Measurements from ENCODE around the gene INAFM2.

INAFM2 gene

DNA sequence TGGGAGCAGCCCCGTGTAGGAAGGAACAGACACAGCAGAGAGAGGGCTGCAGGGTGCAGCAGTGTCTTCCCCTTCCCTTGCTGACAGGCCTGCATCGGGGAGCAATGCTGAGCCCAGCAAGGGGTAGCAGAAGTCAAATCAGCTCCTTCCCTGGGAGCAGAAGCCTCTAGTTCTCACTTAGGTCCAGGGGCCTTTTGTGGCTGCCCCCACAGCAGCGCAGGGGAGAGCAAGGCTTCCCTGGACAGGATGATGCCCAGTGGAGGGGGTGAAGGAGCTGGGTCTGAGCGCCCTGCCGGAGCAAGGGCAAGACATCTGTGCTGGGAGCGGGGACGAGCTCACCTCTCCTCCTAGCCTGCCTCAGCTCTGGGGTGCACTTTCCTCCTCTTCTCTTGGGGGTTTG lies 16.6 kb upstream of the INAFM2 start:
- no peak for DNase-seq (ENCODE audit: low spot score)

DNA sequence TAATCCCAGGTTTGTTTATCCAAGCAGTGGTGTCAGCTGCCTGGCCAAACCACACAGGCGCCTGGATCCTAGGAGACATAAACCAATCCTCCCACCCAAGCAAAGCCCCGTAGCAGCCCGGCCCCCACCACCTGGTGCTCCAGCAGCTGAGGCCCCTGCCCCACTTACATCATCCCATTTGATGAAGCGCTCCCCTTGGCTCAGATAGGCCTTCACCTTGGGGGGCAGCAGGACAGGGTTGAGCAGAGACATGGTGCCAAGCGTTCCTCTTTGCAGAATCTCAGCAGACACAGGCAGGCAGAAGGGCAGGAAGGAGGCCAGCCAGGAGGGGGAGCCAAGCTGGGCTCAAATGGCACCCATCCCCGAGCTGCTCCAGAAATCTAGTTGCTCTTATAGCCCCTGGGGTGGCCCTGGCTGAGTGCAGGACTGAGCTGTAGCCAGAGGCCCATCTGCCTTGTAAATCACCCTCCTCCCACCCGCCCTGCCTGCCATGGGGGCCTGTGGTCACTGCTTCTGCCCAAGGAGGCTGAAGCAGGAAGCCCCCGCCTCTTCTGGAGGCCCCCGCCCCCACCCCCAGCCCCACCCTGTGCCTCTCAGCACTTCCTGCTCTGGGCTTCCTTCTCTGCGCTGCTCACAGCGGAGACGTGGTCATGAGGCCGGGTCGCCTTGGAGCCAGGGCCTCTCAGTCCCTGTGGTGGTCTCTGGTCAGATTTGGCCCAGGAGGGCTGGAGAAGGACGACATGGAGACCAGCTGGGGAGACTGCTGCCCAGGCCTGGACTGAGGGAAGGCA lies 15.9 kb upstream of the INAFM2 start, which contains the start of gene PLCB2:
TSS of gene PLCB2 (minus strand) at position 515 of the 791 bp plus-strand sequence. CDS start at position 252, 263 bp downstream.
- DNase-seq (ENCODE audit: low spot score): no peak

DNA sequence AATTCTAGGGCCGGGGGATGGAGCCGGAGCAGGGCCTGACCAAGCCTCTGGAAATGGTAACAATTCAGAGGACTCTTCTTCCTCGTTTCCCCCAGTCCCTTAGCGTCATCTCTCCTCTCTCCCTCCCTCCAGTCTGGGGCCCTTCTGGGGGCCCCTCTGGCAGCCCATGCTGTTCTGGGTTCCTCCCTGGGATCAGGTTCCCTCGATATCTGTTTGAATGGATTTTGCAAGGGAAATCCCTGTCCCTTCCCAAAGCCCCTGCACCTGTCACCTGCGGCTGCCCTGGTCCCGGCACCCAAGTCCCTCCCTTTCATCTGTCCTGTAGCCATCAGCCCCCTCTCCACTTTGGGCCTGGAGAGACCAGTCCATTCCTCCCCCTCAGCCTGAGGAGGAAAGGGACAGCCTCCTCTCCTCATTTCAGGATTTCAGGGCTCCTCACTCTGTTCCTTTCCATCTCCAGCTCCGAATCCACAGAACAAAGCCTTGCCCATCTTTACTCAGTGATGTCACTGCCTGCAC lies 14.1 kb upstream of the INAFM2 start:
- DNase-seq (ENCODE audit: low spot score): no peak

DNA sequence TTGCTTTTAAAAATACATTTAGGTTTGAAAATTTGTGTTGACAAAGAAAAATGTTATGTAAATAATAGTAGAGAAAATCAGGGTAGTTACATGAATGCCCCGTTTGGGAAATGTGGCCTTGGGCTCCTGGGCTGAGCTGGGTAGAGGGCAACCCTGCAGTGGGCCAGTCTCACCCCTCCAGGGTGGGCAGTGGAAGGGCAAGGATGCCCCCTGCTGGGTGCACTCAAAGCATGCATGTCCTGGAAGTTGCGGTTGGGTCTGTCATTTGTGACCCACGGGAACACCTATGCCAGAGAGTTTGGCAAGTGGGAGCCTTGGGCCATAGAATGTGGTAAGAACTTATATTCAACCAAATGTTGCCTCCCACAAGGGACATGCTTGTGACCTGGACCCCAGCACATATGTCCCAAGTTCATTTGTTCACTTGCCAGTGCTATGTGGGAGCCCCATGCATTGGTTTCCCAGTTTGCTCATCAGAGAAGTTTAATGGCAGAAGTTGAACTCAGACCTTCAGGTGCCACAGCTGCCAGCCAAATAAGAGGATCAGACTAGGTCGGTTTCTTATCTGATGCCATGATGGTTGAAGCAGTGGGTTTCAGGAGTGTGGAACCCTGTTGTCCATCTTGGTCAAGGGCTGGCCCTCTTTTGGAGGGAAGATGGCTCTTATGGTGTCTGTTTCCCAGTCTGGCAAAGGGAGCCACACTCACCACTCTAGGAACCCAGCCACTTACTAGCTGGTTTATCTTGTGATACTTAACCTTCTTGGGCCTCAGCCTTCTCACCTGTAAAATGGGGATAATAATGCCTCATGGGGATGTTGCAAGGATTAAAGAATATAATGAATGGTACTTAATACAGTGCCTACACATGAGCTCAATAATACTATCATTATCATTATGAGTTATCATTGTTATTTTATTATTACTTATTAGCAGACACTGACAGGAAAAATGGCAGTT lies 13.2 kb upstream of the INAFM2 start:
- peak; percentile 27 for DNase-seq (ENCODE audit: low spot score)

DNA sequence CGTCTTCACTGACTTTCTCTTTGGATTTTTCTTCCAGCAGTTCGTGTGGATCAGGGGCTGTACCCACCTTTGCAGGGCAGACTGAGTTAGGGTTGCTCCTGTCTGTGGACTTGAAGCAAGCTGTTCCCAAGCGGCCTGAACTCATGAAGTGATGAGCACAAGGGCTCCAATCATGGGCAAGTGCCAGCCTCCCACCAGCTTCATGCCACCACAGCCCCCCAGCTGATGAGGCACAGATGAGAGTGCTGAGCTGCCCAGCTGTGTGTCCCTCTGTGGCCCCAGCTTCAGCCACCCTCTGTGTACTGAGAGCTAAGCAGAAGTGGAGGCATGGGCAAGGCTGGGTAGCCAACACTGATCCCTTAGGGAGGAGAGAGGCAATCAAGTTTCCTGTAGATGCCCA lies 12.5 kb upstream of the INAFM2 start:
- DNase-seq (ENCODE audit: low spot score): no peak

DNA sequence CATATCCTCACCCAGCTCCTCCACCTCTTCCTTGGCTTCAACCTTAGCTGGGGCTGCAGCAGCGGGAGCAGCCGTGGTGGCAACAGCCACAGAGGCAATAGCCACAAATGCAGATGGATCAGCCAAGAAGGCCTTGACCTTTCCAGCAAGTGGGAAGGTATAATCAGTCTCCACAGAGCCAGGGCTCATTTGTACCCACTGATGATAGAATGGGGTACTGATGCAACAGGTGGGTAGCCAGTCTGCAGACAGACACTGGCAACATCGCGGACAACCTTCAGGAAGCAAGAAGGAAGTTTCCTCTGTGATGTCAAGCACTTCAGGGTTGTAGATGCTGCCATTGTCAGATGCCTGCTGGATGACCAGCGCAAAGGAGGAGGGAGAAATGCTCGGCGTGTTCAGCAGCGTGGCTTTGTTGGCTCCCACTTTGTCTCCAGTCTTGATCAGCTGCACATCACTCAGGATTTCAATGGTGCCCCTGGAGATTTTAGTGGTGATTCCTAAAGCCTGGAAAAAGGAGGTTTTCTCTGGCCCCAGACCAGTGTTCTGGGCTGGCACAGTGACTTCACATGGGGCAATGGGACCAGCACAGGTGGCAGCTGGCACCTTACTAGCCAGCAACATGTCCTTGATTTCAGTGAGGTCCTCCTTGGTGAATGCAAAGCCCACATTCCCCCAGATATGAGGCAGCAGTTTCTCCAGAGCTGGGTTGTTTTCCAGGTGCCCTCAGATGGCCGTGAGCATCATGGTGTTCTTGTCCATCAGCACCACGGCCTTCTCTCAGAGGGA lies 10.9 kb upstream of the INAFM2 start:
- DNase-seq (ENCODE audit: low spot score): no peak

DNA sequence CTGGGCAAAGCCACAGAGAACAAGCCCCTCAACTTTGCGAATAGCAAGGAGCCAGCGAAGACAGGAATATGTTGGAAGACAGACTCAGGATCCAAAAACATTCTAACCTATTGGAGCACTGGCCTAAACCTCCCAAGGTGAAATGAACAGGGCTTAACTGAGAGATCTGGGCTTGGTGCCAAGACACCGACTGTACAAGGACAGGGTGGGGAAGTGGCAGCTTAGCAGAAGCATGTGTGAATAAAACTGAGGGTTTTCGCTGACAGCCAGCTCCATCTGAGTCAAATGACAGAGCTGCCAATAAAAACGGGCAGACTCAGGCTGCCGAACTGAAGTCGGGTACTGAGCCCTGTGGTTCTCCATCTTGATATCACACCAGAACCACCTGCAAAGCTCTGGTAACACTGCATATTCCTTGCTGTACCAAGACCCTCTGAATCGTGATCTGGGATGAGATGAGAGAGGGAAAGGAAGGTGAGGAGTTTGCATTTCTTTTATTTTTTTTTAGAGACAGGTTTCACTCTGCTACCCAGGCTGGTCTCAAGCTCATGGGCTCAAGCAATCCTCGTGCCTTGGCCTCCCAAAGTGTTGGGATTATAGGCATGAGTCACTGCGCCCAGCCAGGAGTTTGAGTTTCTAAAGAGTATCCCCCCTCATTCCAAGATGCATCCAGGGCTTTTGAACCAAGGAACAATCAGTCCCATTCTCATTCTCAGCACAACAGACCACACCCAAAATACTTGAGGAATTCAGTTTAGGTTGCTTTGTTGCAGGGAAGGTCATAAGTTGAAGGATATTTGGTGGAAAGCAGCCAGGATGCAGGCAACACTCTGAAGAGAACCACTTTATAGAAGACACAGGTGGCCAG lies 9.7 kb upstream of the INAFM2 start:
- DNase-seq (ENCODE audit: low spot score): peak; percentile 86

DNA sequence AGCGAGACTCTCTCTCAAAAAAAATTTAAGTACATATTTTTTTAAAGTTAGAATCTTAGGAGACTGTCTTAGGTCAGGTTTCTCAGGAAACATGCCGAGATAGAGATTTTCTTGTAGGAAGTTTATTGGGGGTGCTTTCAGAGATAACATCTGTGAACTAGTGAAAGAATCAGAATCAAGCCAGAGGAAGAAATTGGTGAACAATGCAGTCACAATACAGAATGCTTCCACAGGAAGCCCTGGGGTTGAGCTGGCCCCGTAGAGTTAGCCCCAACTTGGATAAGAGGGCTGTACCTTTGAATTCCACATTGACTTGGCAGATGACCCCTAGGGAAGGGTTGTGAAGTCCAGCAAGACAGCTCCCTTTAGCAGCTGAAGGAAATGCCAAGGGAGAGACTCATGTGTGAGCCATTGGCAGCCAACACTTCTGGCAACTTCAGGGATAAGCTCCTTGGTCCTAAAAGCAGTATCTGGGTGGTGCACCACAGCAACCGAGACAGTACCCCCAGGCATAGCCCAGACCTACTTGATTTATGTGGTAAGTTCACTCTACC lies 8.7 kb upstream of the INAFM2 start:
- no peak for DNase-seq (ENCODE audit: low spot score)

DNA sequence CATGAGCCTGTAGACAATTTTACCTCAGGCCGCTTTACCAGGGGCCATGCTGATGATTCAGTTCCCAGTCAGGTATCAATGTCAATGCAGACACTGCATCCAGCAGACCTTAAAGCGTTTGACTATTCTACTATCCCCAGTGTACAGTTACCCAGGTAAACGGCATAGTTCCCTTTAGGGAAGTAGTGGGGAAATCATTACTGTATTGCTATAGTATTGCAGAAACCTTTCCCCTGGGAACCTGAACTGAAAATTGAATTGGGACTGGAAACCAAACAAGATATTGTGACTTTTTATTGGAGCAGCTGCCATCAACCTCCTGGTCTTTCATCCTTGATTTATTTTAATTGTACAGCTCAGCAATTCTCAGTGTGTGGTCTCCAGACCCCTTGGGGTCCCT lies 6.6 kb upstream of the INAFM2 start:
- no peak for DNase-seq (ENCODE audit: low spot score)

DNA sequence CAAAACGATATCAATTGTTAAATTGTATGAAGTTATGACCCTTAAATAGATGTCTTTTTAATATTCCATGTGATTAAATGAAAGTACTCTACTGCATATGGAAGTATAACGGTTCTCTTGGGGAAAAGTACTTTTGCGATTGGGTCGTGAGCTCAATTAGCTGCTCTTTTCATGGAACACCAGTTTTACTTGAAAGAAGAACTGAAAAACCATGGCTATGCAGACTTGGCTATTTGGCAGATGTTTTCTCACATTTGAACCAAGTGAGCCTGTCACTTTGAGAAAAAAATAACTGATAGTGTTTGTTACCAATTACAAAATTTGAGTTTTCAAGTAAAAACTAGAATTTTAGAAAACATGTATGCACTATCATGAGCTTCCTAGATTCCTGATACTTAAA lies 5.9 kb upstream of the INAFM2 start:
- no peak for DNase-seq (ENCODE audit: low spot score)

DNA sequence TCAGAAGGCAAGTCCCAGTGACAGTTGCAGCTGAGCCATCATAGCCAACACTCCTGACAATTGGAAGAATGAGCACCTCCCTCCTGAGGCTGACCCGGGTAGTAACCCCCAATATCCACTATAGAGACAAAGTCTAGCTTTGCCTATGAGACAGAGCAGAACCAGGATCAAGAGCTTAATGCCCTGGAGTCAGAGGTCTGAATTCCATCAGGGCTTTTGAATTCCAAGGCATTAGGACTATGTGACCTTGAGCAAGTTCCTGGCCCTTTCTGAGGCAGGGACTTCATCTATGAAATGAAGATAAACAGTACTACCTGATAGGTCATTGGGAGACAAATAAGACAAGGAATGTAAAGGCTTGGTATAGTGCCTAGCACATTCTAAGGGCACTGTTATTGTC lies 3.1 kb upstream of the INAFM2 start:
- DNase-seq (ENCODE audit: low spot score): no peak

DNA sequence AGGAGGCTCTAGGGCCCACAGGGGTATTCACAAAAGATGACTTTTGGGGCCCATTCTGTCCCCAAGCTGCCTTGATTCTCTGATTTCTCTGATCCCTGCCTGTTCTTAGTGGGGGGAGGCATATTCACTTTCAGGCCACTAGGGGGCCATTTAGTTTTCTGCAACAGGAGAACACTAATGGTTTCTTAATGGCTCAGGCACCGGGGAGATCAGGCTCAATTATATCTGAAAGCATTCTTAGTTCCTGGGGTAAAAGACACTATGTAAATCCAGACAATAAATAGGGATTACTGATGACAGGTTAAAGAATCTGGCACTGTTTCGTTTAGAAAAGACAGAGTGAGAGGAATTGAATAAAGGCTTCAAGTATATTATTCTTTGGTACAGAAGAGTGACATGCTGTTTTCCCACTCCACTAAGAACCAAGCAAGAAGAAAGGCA lies 2.5 kb upstream of the INAFM2 start:
- peak; percentile 80 for DNase-seq (ENCODE audit: low spot score)

DNA sequence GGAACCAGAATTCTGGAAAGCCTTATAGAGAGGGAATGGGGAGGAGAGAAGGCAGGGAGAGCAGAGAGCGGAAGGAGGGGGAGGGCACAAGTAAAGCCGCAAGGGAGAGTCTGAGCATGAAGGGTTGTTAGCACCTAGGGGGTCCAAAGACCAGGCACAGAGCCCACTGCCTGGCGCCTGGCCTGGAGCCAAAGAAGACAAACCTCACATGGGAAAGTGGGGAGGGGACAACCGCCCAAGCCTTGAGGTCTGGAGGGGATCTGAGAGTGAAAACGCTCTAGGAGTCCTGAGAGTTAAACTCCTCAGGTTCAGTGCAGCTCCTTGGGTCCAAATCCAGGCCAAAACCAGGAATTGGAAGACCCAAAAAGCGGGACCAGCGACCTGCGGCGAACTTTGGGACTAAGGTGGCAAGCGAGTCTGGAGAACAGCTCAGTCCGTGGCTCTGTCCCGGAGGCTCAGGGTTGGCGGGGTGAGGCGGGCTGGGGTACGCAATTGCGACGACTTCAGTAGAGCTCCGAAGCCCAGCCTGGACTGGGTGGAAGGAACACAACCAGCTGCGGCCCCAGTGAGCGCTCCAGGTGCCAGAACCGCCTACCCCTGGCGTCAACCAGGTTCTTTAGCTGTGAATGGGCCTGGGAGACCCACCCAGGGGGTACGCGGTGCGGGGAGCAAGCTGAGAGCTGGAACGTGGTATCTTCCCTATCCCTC lies 807 bp upstream of the INAFM2 start:
- DNase-seq (ENCODE audit: low spot score): no peak

DNA sequence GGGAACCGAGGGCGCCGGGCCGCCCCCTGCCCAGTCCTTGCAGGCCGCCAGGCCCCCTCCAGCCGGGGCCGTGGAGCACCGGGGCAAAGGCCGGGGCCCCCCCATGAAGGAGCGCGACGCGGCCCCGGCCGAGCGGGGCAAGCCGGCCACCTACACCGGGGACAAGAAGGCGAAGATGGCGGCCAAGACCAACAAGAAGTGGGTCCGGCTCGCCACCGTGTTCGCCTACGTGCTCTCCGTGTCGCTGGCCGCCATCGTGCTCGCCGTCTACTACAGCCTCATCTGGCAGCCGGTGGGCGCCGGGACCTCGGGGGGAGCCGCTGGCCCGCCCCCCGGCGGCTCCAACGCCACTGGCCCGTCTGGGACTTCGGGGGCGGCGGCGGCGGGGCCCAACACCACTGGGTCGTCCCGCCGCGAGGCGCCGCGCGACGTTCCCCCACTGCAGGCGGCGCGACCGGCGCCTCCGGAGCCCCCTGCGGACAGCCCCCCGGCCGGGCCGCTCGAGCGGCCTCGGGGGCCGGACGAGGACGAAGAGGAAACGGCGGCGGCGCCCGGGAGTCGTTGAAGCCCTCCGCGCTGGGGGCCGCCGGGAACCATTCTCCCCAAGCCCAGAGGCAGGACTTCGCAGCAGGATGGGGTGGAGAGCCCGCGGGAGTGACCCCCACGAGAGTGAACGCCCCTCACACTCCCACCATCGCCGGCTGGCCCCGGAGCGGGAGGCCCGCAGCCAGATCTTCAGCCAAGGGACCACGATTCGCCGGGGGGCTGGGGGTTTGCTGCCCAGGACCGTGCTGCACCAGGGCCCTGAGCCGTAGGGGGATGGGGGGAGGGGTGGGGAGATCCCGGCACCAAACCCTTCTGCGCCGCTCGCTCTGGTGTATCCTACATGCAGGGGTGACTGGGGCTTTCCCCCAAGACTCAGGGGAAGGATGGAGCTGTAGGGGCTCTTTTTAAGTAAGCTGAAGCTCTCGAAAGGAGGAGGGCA lies 753 bp downstream of the INAFM2 start:
- no peak for DNase-seq (ENCODE audit: low spot score)

DNA sequence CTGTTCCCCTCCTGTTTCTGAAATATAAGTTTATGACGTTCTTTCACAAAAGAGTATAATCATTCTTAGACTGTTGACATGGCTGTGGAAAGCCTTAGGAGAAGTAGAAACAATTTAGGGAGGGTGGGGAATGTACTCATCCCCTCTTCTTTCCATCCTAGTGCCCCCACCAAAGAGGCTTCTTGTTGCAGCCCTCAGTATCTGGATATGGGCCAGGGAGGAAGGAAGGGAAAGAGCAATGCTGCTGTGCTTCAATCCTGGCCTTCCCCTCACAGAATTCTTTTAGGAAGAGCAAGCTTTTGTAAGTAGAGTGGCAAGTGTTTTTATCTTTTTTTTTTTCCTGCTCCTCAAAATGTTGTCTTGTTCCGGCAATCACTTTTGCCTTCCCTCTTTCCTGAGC lies 1.7 kb downstream of the INAFM2 start:
- DNase-seq (ENCODE audit: low spot score): no peak

DNA sequence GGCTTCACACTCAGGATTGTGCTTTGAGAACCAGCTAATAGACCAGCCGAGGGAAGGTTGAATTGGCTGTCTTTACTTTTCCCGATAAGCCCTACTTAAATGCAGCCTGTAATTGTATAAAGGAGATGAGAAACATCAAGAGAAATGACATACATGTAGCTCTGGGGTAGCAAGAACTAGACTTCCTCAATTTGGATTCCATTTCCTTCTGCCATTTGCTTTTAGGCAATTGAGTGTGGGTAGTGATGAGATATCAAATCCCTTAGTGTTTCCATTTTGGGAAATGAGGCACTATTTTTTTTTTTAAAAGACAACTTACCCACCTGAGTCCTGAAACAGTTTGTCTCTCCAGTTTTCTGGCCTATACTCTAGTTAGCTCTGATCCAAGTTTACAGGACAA lies 2.2 kb downstream of the INAFM2 start:
- DNase-seq (ENCODE audit: low spot score): no peak

DNA sequence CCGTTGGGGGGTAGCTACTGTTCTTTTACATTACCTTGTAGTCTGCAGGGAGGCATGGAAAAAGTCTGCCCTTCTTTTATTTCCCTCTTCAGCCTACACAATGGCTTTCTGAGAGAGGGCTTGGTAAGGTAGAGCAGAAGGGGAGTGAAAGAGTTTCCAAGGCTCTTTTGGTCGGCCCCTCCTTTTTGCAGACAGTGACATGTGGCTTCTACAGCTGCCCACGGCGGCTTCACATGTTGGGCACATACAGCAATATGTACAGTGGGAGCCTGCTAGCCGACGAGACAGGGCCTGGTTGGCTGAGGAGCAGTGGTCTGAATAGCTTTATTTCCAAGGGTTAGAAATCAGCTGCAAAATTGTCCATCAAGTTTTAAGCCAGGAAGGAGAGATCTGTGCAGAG lies 4.0 kb downstream of the INAFM2 start:
- DNase-seq (ENCODE audit: low spot score): no peak

DNA sequence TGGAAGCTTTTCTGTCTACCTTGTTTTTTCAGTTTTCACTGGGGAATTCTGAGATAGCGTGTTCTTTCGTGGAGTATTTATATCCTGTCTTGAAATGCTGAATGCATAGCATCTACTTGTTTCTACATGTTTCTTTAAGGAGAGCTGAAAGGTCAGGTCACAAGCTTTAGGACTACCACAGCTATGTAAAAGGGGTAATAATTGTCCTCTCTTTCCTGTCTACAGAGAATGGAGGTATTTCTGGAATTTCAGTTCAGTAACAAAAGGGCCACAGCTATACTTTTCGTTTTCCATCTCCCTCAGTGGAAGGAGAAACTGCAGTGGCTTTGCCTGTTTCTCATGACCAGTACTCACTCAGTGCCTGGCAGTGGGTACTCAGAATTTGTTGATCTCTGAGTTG lies 4.7 kb downstream of the INAFM2 start:
- no peak for DNase-seq (ENCODE audit: low spot score)

DNA sequence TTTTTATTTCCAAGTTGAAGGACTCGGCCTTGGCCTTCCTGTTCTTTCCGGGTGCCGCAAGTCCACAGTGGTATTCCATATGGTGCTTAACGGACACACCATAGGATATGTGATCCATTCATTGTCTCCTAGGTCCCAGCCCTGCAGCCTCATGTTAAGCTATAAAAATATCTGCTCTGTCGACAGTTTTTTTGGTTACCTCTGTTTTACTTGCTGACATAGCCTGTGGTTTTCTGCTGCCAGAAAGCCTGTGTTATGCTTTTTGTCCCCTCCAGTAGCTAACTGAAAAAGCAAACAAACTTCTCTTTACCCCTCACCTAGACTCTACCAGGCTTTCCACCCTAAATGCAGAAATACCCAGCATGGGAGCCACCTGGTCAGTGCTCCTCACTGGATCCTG lies 5.3 kb downstream of the INAFM2 start:
- no peak for DNase-seq (ENCODE audit: low spot score)
